HG03571 (cell line): Measurements from ENCODE around the gene PSMD13.

ENCODE experiments used
- ATAC-seq: cut with Tn5 transposase; IDR thresholded peaks from one replicate; pipeline ENCODE4 v1.9.1; 2021; ENCODE audit not compliant: unreplicated experiment

The PSMD13 gene

GRCh38 chr11:297586-298405, 61.0 kb downstream of the PSMD13 start:
- no peak for ATAC-seq

GRCh38 chr11:298406-299065, 61.8 kb downstream of the PSMD13 start:
- no peak for ATAC-seq

- ATAC-seq = no peak
Measured at GRCh38 chr11:299081-299891, 62.5 kb downstream of the PSMD13 start, which contains the start of gene IFITM5. Gene IFITM5, minus strand, starts transcription at chr11:299526. Its CDS starts 36 bp downstream, at chr11:299490.

DNA sequence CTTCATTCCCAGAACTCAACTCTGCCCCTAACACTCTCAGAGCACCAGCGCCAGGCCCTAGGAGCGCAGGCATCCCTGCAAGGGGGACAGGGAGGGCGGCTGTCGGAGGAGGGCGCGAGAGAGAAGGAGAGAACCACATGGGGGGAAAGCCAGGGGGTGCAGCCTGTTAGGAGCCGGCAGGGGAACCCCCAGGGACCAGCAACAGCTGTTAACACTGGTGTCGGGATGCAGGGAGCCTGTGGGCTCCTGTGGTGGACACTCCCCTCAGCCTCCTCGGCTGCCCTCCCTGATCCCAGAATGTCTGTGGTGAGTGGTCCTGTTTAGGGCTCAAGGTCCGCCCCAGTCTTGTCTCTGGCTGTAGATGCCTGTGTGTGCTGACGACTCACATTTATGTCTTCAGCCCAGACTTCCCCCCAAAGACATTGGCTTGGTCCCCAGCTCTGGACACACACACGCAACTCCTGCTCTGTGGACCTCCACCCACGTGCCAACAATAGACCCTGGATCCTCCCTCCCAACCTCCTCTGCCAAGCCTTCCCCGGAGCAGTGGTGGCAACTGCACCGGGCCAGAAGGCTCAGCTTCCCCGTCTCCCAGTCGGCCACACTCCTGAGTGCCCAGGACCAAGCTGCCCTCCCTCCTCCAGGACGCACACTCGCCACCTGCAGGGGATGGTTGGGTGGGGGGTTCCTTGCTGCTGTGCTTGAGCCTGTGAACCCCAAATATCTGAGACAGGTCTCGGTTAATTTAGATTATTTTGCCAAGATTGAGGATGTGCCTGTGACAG, 63.4 kb downstream of the PSMD13 start:
- no peak for ATAC-seq
